ENCODE results near the gene MSRB1. TPM values are rescaled to one million over a fixed set of nuclear protein-coding genes. Genes with fewer than 3 reads are reported as not detected.

Gene MSRB1
- total and polyA plus RNA-seq, 9 of the 15 experiments (the other 6 are each of a cell fraction or from before 2014, with no cell fraction given), result 5.4 to 33.7 (median 25.7) TPM

GRCh38 chr16:1932050-1933028 lies 10.7 kb downstream of the MSRB1 start:
- H3K4me3 ChIP-seq, result no peak overlapping the region
- H3K27ac ChIP-seq (ENCODE audit: extremely low read depth, low read depth, low read length), result no peak overlapping the region
- peaks cover 10 to 44% of the 10 kb centered on the region in 2 experiments; a peak in 4 of 5 replicates for H3K4me1 ChIP-seq (replicated peaks in 1 of 2; ENCODE audit: control insufficient read depth in 2 of 2, insufficient read depth in 2 of 2, low read length in 2 of 2)
- peak overlapping the region in 1 of 2 experiments; percentile 86; a peak in 2 of 4 replicates for H3K9ac ChIP-seq (ENCODE audit: insufficient read depth in 1 of 2, low read depth in 2 of 2, low read length in 2 of 2)
- in situ Hi-C loops (cut with MboI) (loop anchor here (5.0 kb wide), 1 partner anchor 150 kb away; the partner anchor contains the start of genes NUBP2 and SPSB3), intact Hi-C loops (cut with micrococcal nuclease) (no loop called here)
- BruUV-seq (replicated peaks), result no TSS peak
- no peaks in the 10 kb centered on the region for H4K20me1 ChIP-seq (replicated peaks; ENCODE audit: control insufficient read depth, insufficient read depth, low read length)
- no peaks in the 10 kb centered on the region for H3K79me2 ChIP-seq (ENCODE audit: control insufficient read depth, insufficient read depth, low read length)
- DNase-seq (ENCODE audit: extremely low read depth in 1 of 4, low spot score in 3 of 4), result no peak
- no peak for FAIRE-seq
- POLR2A ChIA-PET, result interaction anchor here (0.6 to 1.5 kb wide), 7 partner anchors 9 to 121 kb away, joined by 3 to 7 read pairs (median 4); partner anchors contain the start of genes MSRB1 and RPS2
- no peak for ATAC-seq
- H2AFZ ChIP-seq (ENCODE audit: low read depth, low read length), result peak overlapping the region; percentile 31; the same call in 1 of the 2 replicates
- WGBS (ENCODE audit: insufficient coverage, low coverage, missing lambda C conversion rate), result 62% methylated on average over 17 of the region's 19 CpGs
- H3K36me3 ChIP-seq (ENCODE audit: control insufficient read depth, insufficient read depth, low read length), result peaks cover 4% of the 10 kb centered on the region; the same call in 1 of the 3 replicates
- H3K27me3 ChIP-seq (ENCODE audit: control insufficient read depth in 2 of 2, insufficient read depth in 2 of 2, low read length in 2 of 2), result no peaks in the 10 kb centered on the region
- CTCF ChIA-PET (ENCODE audit: low intra/inter-chr PET ratio), result no interaction called here
- no peaks in the 10 kb centered on the region for H3K9me3 ChIP-seq (replicated peaks; ENCODE audit: control insufficient read depth, insufficient read depth, low read depth, low read length)
- no peak overlapping the region for H3K4me2 ChIP-seq (ENCODE audit: insufficient read depth, low read length)
- H3K9me1 ChIP-seq (ENCODE audit: control insufficient read depth, insufficient read depth, low read length), result no peaks in the 10 kb centered on the region
- TF ChIP-seq RFX5 (IDR thresholded peaks at IDR 0.05; ENCODE audit: low read depth, low read length), result no peak
- TF ChIP-seq ZNF3 (CRISPR knock-in tag; IDR thresholded peaks at IDR 0.05), result no peak
- TF ChIP-seq CTCF (IDR thresholded peaks at IDR 0.05 in 2 of 3, conservative IDR thresholded peaks at IDR 0.05 in 1 of 3; ENCODE audit: insufficient read depth in 2 of 3, low read depth in 1 of 3, low read length in 3 of 3), result peak in 1 of 3 experiments; percentile 31; a peak in 1 of 6 replicates
- no peak for TF ChIP-seq TAF15 (IDR thresholded peaks at IDR 0.05; ENCODE audit: low read depth, low read length)
- TF ChIP-seq TGIF2 (CRISPR knock-in tag; IDR thresholded peaks at IDR 0.05), result no peak
- TF ChIP-seq KDM4B (IDR thresholded peaks at IDR 0.05; ENCODE audit: borderline replicate concordance in 2 of 2, low read depth in 1 of 2), result no peak
- TF ChIP-seq TCF7L2 (IDR thresholded peaks at IDR 0.05; ENCODE audit: low read depth, low read length), result no peak
- no peak for TF ChIP-seq ELF4 (CRISPR knock-in tag; IDR thresholded peaks at IDR 0.05)
- no peak for TF ChIP-seq RAD51 (IDR thresholded peaks at IDR 0.05; ENCODE audit: borderline replicate concordance, low read depth)
- TF ChIP-seq TSHZ1 (CRISPR knock-in tag; IDR thresholded peaks at IDR 0.05), result no peak
- 0 out of 4 replicates have a peak, but pooled peaks of 1 of the 2 experiments have one; percentile 17 for TF ChIP-seq RAD21 (CRISPR knock-in tag; conservative IDR thresholded peaks at IDR 0.05 in 1 of 2, IDR thresholded peaks at IDR 0.05 in 1 of 2)
- TF ChIP-seq ZFX (CRISPR knock-in tag; IDR thresholded peaks at IDR 0.05), result 0 out of 2 replicates have a peak, but pooled peaks have one; percentile 7
- no peak for TF ChIP-seq ZNF766 (CRISPR knock-in tag; conservative IDR thresholded peaks at IDR 0.05)
